Measurements from ENCODE around the gene VPS13D. TPM values are rescaled to one million over a fixed set of nuclear protein-coding genes. Genes with fewer than 3 reads are reported as not detected.

Gene VPS13D
- total RNA-seq, 4 donors from 2014 or later, result 77.5 to 142 (median 94.4) TPM

GRCh38 chr1:12279003-12279402 is 49.2 kb downstream of the VPS13D start:
- TF ChIP-seq, protein P1, sequence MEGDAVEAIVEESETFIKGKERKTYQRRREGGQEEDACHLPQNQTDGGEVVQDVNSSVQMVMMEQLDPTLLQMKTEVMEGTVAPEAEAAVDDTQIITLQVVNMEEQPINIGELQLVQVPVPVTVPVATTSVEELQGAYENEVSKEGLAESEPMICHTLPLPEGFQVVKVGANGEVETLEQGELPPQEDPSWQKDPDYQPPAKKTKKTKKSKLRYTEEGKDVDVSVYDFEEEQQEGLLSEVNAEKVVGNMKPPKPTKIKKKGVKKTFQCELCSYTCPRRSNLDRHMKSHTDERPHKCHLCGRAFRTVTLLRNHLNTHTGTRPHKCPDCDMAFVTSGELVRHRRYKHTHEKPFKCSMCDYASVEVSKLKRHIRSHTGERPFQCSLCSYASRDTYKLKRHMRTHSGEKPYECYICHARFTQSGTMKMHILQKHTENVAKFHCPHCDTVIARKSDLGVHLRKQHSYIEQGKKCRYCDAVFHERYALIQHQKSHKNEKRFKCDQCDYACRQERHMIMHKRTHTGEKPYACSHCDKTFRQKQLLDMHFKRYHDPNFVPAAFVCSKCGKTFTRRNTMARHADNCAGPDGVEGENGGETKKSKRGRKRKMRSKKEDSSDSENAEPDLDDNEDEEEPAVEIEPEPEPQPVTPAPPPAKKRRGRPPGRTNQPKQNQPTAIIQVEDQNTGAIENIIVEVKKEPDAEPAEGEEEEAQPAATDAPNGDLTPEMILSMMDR (IDR thresholded peaks at IDR 0.05; ENCODE audit: low read depth), result no peak

- TF ChIP-seq, protein P1 (IDR thresholded peaks at IDR 0.05; ENCODE audit: low read depth), result no peak
These were observed 50.1 kb downstream of the VPS13D start for GRCh38 chr1:12279728-12280464.

DNA sequence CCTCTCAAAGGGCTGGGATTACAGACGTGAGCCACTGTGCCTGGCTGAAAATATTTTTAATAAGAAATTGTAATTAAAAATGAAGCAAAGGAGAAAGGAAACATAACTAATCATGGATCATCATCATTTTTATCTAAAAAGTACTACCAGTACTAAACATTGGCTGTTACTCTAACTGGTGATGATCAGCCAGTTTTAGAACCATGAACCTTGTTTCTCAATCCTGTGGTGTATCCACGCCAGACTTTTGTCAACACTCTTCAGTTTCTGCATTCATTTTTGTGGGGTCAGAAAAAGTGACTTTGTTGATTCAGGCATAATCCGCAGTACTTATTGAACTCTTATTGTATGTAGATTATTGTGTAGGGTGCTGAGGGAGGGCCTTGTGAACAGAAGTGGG is 52.3 kb downstream of the VPS13D start:
- TF ChIP-seq, protein P1 (IDR thresholded peaks at IDR 0.05; ENCODE audit: low read depth), result no peak

DNA sequence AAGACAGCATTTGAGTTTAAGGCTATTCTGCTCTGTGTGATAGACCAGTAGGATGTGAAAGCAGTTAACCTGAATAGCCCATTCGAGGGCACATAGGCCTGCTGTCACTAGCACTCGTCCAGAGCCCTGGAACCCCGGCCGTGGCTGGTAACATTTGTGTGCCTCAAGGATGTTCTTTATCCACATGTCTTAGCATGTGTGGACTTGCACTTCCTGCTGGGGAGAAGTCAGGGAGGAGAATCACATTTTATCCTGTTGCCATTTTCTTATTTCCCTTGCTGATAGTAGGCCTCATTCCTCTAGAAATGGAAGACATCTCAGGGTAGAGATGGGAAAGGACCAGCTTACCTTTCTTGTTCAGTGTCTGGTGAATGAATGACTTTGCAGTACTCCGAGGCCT is 54.7 kb downstream of the VPS13D start:
- TF ChIP-seq, protein P1 (IDR thresholded peaks at IDR 0.05; ENCODE audit: low read depth), result no peak

DNA sequence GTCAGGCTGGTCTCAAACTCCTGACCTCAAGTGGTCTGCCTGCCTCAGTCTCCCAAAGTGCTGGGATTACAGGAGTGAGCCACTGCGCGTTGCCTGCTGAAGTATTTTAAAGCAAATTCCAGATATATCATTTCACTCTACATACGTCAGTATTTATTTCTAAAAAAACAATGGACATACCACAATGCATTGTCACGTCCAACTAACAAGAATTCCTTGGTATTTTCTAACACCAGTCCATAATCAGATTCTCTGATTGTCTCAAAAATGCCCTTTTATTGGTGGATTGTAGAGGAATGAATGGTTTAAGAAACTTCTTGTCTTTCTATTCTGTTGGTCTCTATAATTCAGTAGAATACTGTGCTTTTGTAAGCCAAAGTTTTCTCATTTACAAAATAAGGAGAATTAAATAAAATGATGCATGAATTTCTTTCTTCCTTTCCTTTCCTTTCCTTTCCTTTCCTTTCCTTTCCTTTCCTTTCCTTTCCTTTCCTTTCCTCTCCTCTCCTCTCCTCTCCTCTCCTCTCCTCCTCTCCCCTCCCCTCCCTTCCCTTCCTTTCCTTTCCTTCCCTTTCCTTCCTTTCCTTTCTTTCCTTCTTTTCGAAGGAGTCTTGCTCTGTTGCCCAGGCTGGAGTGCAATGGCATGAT is 55.8 kb downstream of the VPS13D start:
- TF ChIP-seq, protein P1 (IDR thresholded peaks at IDR 0.05; ENCODE audit: low read depth), result no peak

DNA sequence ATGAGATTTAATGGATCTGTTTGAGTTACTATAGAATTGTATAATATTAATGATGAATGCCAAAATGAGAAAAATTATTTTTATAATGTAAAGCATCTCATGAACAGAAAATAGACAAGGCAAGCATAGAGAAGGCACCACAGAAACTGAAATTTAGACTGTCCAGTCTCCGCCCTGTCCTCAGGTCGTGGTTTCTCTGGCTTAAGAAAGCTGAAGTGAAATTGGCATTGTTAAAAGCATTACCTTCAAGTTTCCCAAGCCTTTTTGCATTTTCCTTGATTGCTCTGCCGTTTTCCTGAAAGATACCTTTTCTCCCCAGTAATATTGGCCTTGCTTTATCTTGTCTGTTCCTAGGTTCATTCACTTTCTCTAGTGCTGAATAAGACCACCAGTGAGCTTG is 58.0 kb downstream of the VPS13D start:
- TF ChIP-seq, protein P1 (IDR thresholded peaks at IDR 0.05; ENCODE audit: low read depth), result no peak

DNA sequence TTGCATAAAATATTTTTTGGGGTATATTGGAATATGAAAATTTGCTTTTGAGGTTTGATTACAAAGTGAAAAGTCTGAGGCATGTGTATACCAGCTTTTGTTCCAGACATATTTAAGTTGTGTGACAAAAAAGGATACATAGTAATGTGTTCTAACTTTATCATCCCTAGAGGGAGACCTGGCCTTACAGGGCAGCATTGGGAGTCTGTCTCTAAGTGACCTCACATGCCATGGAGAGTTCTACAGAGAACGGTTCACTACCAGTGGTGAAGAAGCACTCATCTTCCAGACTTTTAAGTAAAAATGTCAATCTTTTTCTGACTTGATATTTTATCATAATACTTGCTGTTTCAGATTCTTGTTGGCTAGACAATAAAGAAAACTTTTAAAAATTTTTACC is 61.0 kb downstream of the VPS13D start:
- TF ChIP-seq, protein P1 (IDR thresholded peaks at IDR 0.05; ENCODE audit: low read depth), result no peak

Data from subcutaneous adipose tissue (tissue), 4 donors.